Renal cortical epithelial cell (primary cell): ENCODE data around the gene PSMD1. TPM values are rescaled to one million over a fixed set of nuclear protein-coding genes. Genes with fewer than 3 reads are reported as not detected.

ENCODE experiments used
- DNase-seq: peaks from one replicate; pipeline ENCODE4 v3.0.0-alpha.2; 2011; ENCODE audit warnings: low read depth
- total RNA-seq: library from RNA; depleted of rRNA; stranded (reverse); fragments of >200 nt; gene quantifications from 2 replicates; pipeline ENCODE4 v1.2.3, GENCODE V29; 2014

Gene PSMD1
- total RNA-seq, 1 donor from 2014 or later = 121 TPM

GRCh38 chr2:231034291-231034882 lies 22.3 kb upstream of the PSMD1 start:
- peak; percentile 19 for DNase-seq

GRCh38 chr2:231036131-231036530 lies 20.5 kb upstream of the PSMD1 start:
- no peak for DNase-seq

DNA sequence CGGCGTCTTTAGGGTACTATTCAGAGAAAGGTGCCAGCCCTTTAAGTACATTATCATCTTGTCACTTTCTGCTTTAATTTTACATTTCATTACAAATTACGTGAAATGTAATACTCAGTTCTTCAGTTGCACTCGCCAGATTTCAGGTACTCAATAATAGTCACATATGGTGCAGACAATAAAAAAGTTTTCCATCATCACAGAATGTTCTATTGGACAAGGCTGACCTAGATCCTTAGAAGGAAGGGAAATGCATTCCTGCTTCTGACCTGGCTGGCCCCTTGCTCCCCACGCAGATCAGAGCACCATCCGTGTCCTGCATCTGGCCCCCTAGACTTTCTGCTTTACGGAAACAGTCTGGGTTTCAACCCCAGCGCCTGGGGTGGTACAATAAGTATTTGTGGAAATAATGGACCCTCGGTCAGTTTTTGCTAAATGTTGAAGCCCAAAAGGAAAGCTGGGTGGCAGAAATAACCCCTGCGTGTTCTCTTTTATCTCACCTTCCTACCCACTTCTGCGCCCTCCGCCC lies 20.0 kb upstream of the PSMD1 start:
- no peak for DNase-seq

GRCh38 chr2:231037202-231037730 lies 19.4 kb upstream of the PSMD1 start, which contains the start of gene C2orf72:
TSS of gene C2orf72 (plus strand) at chr2:231037523. CDS start at chr2:231037566, 43 bp downstream.
- no peak for DNase-seq

GRCh38 chr2:231037731-231038482 lies 18.8 kb upstream of the PSMD1 start:
- no peak for DNase-seq

- no peak for DNase-seq
Observed at GRCh38 chr2:231038483-231039293, 18.0 kb upstream of the PSMD1 start.

GRCh38 chr2:231039294-231039664 lies 17.4 kb upstream of the PSMD1 start:
- DNase-seq = no peak

DNA sequence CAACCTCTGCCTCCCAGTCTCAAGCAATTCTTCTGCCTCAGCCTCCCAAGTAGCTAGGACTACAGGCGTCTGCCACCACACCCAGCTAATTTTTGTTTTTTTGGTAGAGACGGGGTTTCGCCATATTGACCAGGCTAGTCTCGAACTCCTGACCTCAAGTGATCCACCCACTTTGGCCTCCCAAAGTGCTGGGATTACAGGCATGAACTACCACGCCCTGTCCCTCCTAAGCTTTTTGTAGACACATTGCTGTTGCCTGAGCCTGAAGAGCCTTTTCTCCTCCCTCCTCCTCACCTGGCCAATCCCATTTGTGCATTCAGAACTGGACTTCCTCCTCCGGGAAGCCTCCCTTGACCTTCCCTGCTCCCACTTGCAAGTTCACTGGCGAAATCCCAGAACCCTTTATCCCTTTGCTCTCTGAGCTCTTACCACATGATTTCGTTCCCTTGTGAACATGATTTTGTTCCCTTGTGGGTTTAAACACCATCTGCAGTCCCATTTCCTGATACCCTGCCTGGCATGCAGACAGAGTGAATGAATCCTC lies 16.8 kb upstream of the PSMD1 start:
- DNase-seq = no peak

DNA sequence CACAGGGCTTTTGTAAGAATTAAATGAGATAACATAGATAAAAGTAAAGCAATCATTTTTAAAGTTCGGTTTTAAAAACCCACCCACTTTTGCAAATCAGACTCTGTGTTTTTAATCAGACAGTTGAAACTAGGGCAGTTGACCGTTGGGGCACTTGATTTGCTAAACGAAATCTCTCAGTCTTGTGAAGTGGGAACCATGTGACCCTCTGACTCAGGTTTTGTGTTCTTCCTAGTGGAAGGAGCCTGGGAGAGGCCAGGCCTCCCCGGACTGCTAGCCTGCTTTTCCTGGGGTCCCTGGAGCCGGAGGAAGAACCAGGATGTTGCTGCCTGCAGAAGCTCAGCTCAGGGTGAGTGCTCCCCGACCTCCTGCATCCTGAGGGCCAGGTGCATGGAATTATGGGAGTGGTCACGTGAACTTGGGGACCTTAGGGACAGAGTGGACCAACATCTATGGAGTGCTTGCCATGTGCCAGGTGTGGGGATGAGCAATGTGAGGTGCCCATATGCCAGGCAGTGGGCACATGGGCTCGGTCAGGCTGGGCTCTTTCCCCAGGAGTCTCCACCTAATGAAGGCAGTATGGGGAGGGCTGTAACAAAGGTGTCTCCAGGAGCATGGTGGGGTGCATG lies 15.5 kb upstream of the PSMD1 start:
- no peak for DNase-seq

DNA sequence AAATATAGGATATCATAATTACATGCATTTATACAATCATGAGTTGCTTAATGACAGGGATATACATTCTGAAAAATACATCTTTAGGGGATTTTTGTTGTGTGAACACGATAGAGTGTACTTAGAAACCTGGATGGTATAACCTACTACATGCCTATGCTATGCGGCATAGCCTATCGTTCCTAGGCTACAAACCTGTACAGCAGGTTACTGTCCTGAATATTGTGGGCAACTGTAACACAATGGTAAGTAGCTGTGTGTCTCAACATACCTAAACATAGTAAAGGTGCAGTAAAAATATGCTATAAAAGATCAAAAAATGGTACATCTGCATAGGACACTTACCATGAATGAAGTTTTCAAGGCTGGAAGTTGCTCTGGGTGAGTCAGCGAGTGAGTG lies 12.9 kb upstream of the PSMD1 start:
- no peak for DNase-seq

DNA sequence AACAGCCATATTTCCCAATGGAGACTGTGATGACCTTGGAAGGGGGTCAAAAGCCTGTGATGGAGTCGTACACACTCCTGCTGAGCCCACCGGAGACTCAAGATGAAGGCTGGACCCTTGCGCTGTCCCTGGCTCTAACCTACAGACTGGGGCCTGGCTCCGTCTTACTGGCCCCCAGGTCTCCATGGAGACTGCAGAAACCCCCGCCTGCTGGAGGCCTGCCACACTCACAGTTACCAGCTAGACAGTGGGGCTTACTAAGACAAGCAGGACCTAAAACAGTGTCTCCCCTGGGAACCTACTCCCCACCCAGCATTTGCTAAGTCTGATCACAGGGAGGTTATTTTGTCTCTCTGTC lies 9.8 kb upstream of the PSMD1 start:
- DNase-seq = no peak

DNA sequence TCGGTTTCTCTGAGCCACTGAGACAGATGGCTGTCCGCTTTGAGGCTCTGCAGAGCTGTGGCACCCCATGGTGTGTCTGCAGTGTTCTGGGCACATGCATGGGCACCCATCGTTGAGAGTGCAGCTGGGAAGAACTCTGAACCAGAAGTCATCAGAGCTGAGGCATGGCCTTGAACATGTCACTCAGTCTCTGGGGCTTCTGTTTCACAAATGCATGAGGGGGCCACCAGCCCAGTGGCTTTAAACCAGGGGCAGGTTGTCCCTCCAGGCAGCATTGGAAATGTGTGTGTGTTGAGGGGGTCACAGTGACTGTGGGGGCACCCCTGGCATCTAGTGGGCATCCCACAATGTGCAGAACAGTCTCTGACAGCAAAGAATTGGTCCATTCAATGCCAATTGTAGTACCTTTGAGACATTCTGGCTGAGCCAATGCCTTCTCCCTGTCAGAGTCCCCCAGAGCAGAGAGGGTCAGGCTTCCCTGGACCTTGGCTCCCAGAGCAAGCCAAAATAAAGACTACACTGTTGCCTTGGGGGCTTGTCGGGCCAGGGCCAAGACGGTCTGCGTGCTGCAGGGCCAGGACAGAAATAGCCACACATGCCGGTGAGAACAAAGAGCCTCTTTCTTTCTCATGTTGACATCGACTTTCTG lies 9.3 kb upstream of the PSMD1 start:
- no peak for DNase-seq

GRCh38 chr2:231047923-231048915 lies 8.4 kb upstream of the PSMD1 start:
- DNase-seq = no peak

DNA sequence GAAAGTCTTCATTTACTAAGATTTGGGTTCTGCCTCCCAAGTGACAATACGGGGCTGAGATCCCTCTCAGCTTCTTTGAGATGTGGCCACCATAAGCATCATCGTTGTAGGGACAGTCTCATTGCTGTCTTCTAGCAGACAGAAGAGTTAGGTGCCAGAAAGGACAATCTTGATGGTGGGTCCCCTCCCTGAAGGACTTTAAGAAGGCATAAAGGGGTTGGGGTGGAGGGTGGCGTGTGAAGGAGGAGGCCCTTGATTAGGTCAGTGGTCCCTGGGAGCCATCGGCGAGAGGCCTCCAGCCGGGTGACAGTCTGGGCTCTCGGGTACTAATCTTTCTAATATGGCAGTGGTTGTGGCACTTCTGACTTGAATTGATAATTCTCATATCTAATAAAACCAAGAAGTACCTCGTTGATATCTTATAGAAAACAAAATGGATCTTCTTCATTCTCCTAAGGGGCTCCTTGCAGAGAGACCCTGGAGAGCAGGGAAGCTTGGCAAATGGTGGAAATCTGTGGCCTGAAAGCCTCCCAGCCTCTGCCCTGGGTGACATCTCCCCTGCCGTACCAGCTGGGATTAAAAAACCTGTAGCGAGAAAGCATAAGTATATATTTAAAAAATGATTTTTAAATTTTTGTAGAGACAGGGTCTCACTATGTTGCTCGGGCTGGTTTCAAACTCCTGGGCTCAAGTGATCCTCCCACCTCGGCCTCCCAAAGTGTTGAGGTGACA lies 7.2 kb upstream of the PSMD1 start:
- no peak for DNase-seq

- DNase-seq = peak; percentile 33
Observed at GRCh38 chr2:231050018-231050901, 6.4 kb upstream of the PSMD1 start.

- no peak for DNase-seq
Observed at GRCh38 chr2:231051116-231051515, 5.6 kb upstream of the PSMD1 start.

GRCh38 chr2:231052494-231053451 lies 3.9 kb upstream of the PSMD1 start:
- DNase-seq = peak; percentile 52
